Activated naive CD8-positive, alpha-beta T cell treated with anti-CD3 and anti-CD28 coated beads, Interleukin-2, amount 50 U/mL, for 24 hours (primary cell): ENCODE data around the gene SMPDL3A.
A peak's percentile ranks its signal among the peaks of the same experiment; 100 is the strongest.
"Not testable (repeated sequence)": the region's sequence is repeated elsewhere in the genome, so short reads cannot be mapped to it uniquely, and the experiment has no call there.

Source experiments
- ATAC-seq: fragments of 150-1000 bp; cut with Tn5 transposase; one replicate; pipeline ENCODE4 v1.10.0; 2021
- DNase-seq: peaks from one replicate; pipeline ENCODE4 v3.0.0; 2021
- H3K27ac Mint-ChIP-seq: one replicate; pipeline ENCODE4 v1.8.0; 2021; ENCODE audit warnings: mild to moderate bottlenecking, mixed read lengths
- H3K27me3 Mint-ChIP-seq: one replicate; pipeline ENCODE4 v1.8.0; 2021; ENCODE audit warnings: mixed read lengths
- H3K36me3 Mint-ChIP-seq: one replicate; pipeline ENCODE4 v1.8.0; 2021; ENCODE audit warnings: low read depth, mixed read lengths
- H3K4me1 Mint-ChIP-seq: one replicate; pipeline ENCODE4 v1.8.0; 2021; ENCODE audit warnings: mixed read lengths
- H3K4me3 Mint-ChIP-seq: one replicate; pipeline ENCODE4 v1.8.0; 2021; ENCODE audit warnings: mild to moderate bottlenecking, moderate library complexity, mixed read lengths
- H3K9me3 Mint-ChIP-seq: one replicate; pipeline ENCODE4 v1.8.0; 2021; ENCODE audit warnings: mixed read lengths

The SMPDL3A gene

GRCh38 chr6:122789182-122790027 is at the start of gene SMPDL3A:
TSS of gene SMPDL3A (plus strand) at chr6:122789258. CDS start at chr6:122789347, 89 bp downstream.
- Mint-ChIP-seq H3K9me3 (no peaks in the 10 kb centered on the region), H3K27me3 (peaks cover 53% of the 10 kb centered on the region), H3K36me3 (no peaks in the 10 kb centered on the region), H3K4me1 (peaks cover 16% of the 10 kb centered on the region), H3K27ac (peak within 1 kb of the TSS; percentile 60), H3K4me3 (peak within 1 kb of the TSS; percentile 85)
- DNase-seq (peak; percentile 36), ATAC-seq (peak; percentile 86)

- H3K4me1 Mint-ChIP-seq: no peaks in the 10 kb centered on the region
These were observed 49.0 kb upstream of the SMPDL3A start for GRCh38 chr6:122740091-122740490.

GRCh38 chr6:122740936-122741335 is 48.1 kb upstream of the SMPDL3A start:
- no peak for ATAC-seq
- Mint-ChIP-seq H3K36me3 (no peaks in the 10 kb centered on the region), H3K9me3 (no peaks in the 10 kb centered on the region), H3K4me3 (no peak overlapping the region), H3K27me3 (no peaks in the 10 kb centered on the region), H3K27ac (no peak overlapping the region), H3K4me1 (no peaks in the 10 kb centered on the region)
- DNase-seq: no peak

More at GRCh38 chr6:122740091-122740490, 49.0 kb upstream of the SMPDL3A start:
- Mint-ChIP-seq H3K4me3 (no peak overlapping the region), H3K27me3 (no peaks in the 10 kb centered on the region), H3K36me3 (no peaks in the 10 kb centered on the region), H3K9me3 (no peaks in the 10 kb centered on the region), H3K27ac (no peak overlapping the region)
- DNase-seq: no peak
- ATAC-seq: no peak

GRCh38 chr6:122744247-122744646 is 44.8 kb upstream of the SMPDL3A start:
- not testable (repeated sequence) for H3K36me3 Mint-ChIP-seq, H3K27me3 Mint-ChIP-seq, H3K4me3 Mint-ChIP-seq, H3K4me1 Mint-ChIP-seq, H3K27ac Mint-ChIP-seq, ATAC-seq, H3K9me3 Mint-ChIP-seq, DNase-seq

- ATAC-seq, H3K27ac Mint-ChIP-seq, H3K36me3 Mint-ChIP-seq, H3K9me3 Mint-ChIP-seq, H3K4me3 Mint-ChIP-seq, DNase-seq, H3K4me1 Mint-ChIP-seq, H3K27me3 Mint-ChIP-seq: not testable (repeated sequence)
These were observed 44.2 kb upstream of the SMPDL3A start for GRCh38 chr6:122744856-122745255.

- Mint-ChIP-seq H3K27me3 (no peaks in the 10 kb centered on the region), H3K36me3 (no peaks in the 10 kb centered on the region), H3K4me3 (no peak overlapping the region), H3K9me3 (no peaks in the 10 kb centered on the region), H3K27ac (no peak overlapping the region), H3K4me1 (peaks cover 11% of the 10 kb centered on the region)
- DNase-seq (no peak), ATAC-seq (no peak)
These were observed 42.4 kb upstream of the SMPDL3A start for GRCh38 chr6:122746688-122747087.

- no peak for ATAC-seq
- no peak overlapping the region for H3K4me3 Mint-ChIP-seq
- no peaks in the 10 kb centered on the region for H3K27me3 Mint-ChIP-seq
- no peak overlapping the region for H3K27ac Mint-ChIP-seq
- no peaks in the 10 kb centered on the region for H3K36me3 Mint-ChIP-seq
- no peaks in the 10 kb centered on the region for H3K9me3 Mint-ChIP-seq
- no peak for DNase-seq
- peaks cover 20% of the 10 kb centered on the region for H3K4me1 Mint-ChIP-seq
These were observed 41.5 kb upstream of the SMPDL3A start for GRCh38 chr6:122747573-122747972.

GRCh38 chr6:122748945-122749344 is 40.1 kb upstream of the SMPDL3A start:
- not testable (repeated sequence) for ATAC-seq, H3K27me3 Mint-ChIP-seq, H3K4me3 Mint-ChIP-seq, H3K9me3 Mint-ChIP-seq, DNase-seq, H3K27ac Mint-ChIP-seq, H3K36me3 Mint-ChIP-seq
- peaks cover 25% of the 10 kb centered on the region for H3K4me1 Mint-ChIP-seq

GRCh38 chr6:122749451-122750050 is 39.5 kb upstream of the SMPDL3A start:
- DNase-seq: no peak
- H3K27ac Mint-ChIP-seq: no peak overlapping the region
- no peaks in the 10 kb centered on the region for H3K27me3 Mint-ChIP-seq
- peaks cover 27% of the 10 kb centered on the region for H3K4me1 Mint-ChIP-seq
- H3K4me3 Mint-ChIP-seq: no peak overlapping the region
- no peak for ATAC-seq
- no peaks in the 10 kb centered on the region for H3K36me3 Mint-ChIP-seq
- H3K9me3 Mint-ChIP-seq: no peaks in the 10 kb centered on the region

- H3K4me3 Mint-ChIP-seq: peak overlapping the region; percentile 34
- H3K36me3 Mint-ChIP-seq: no peaks in the 10 kb centered on the region
- H3K27me3 Mint-ChIP-seq: no peaks in the 10 kb centered on the region
- H3K27ac Mint-ChIP-seq: peak overlapping the region; percentile 78
- no peak for DNase-seq
- peaks cover 30% of the 10 kb centered on the region for H3K4me1 Mint-ChIP-seq
- peak; percentile 89 for ATAC-seq
- no peaks in the 10 kb centered on the region for H3K9me3 Mint-ChIP-seq
These were observed 37.7 kb upstream of the SMPDL3A start for GRCh38 chr6:122751326-122751725.

GRCh38 chr6:122752459-122752858 is 36.6 kb upstream of the SMPDL3A start:
- Mint-ChIP-seq H3K36me3 (no peaks in the 10 kb centered on the region), H3K4me1 (peaks cover 30% of the 10 kb centered on the region), H3K4me3 (no peak overlapping the region), H3K27ac (no peak overlapping the region), H3K9me3 (no peaks in the 10 kb centered on the region), H3K27me3 (no peaks in the 10 kb centered on the region)
- peak; percentile 8 for ATAC-seq
- no peak for DNase-seq

- Mint-ChIP-seq H3K4me1 (peaks cover 30% of the 10 kb centered on the region), H3K36me3 (no peaks in the 10 kb centered on the region), H3K9me3 (no peaks in the 10 kb centered on the region), H3K27me3 (no peaks in the 10 kb centered on the region), H3K27ac (no peak overlapping the region), H3K4me3 (no peak overlapping the region)
- ATAC-seq (no peak), DNase-seq (no peak)
These were observed 35.9 kb upstream of the SMPDL3A start for GRCh38 chr6:122753000-122753687.

GRCh38 chr6:122753688-122754056 is 35.4 kb upstream of the SMPDL3A start:
- Mint-ChIP-seq H3K27ac (no peak overlapping the region), H3K9me3 (no peaks in the 10 kb centered on the region), H3K4me3 (no peak overlapping the region), H3K27me3 (no peaks in the 10 kb centered on the region), H3K36me3 (no peaks in the 10 kb centered on the region), H3K4me1 (peaks cover 30% of the 10 kb centered on the region)
- ATAC-seq (no peak), DNase-seq (no peak)

- H3K27ac Mint-ChIP-seq: no peak overlapping the region
- H3K36me3 Mint-ChIP-seq: no peaks in the 10 kb centered on the region
- peaks cover 35% of the 10 kb centered on the region for H3K4me1 Mint-ChIP-seq
- H3K9me3 Mint-ChIP-seq: no peaks in the 10 kb centered on the region
- no peaks in the 10 kb centered on the region for H3K27me3 Mint-ChIP-seq
- no peak for ATAC-seq
- no peak overlapping the region for H3K4me3 Mint-ChIP-seq
- no peak for DNase-seq
These were observed 34.8 kb upstream of the SMPDL3A start for GRCh38 chr6:122754191-122754731.
